ENCODE measurements around the gene FSTL4. TPM values are rescaled to one million over a fixed set of nuclear protein-coding genes. Genes with fewer than 3 reads are reported as not detected.
"Not testable (repeated sequence)": the region's sequence is repeated elsewhere in the genome, so short reads cannot be mapped to it uniquely, and the experiment has no call there.

The FSTL4 gene
- total RNA-seq, 1 donor from 2014 or later = not detected

- DNase-seq (ENCODE audit: low read depth) = no peak
These were observed 207.6 kb downstream of the FSTL4 start for GRCh38 chr5:133404724-133405123.

- no peak for DNase-seq (ENCODE audit: low read depth)
These were observed 208.5 kb downstream of the FSTL4 start for GRCh38 chr5:133403741-133404364.

- DNase-seq (ENCODE audit: low read depth) = no peak
These were observed 209.6 kb downstream of the FSTL4 start for GRCh38 chr5:133402775-133403174.

GRCh38 chr5:133401731-133402347 lies 210.5 kb downstream of the FSTL4 start:
- no peak for DNase-seq (ENCODE audit: low read depth)

- DNase-seq (ENCODE audit: low read depth) = no peak
These were observed 211.4 kb downstream of the FSTL4 start for GRCh38 chr5:133400831-133401351.

- DNase-seq (ENCODE audit: low read depth) = no peak
These were observed 212.2 kb downstream of the FSTL4 start for GRCh38 chr5:133400120-133400519.

- DNase-seq (ENCODE audit: low read depth) = no peak
These were observed 213.0 kb downstream of the FSTL4 start for GRCh38 chr5:133399247-133399891.

GRCh38 chr5:133398646-133399101 lies 213.7 kb downstream of the FSTL4 start:
- no peak for DNase-seq (ENCODE audit: low read depth)

GRCh38 chr5:133397990-133398645 lies 214.2 kb downstream of the FSTL4 start:
- no peak for DNase-seq (ENCODE audit: low read depth)

- no peak for DNase-seq (ENCODE audit: low read depth)
These were observed 215.0 kb downstream of the FSTL4 start for GRCh38 chr5:133397348-133397747.

GRCh38 chr5:133396814-133397213 lies 215.5 kb downstream of the FSTL4 start:
- DNase-seq (ENCODE audit: low read depth) = no peak

- no peak for DNase-seq (ENCODE audit: low read depth)
These were observed 216.1 kb downstream of the FSTL4 start for GRCh38 chr5:133396187-133396741.

GRCh38 chr5:133395207-133395606 lies 217.1 kb downstream of the FSTL4 start:
- DNase-seq (ENCODE audit: low read depth) = not testable (repeated sequence)

- DNase-seq (ENCODE audit: low read depth) = not testable (repeated sequence)
These were observed 217.9 kb downstream of the FSTL4 start for GRCh38 chr5:133394477-133394817.

GRCh38 chr5:133393776-133394476 lies 218.4 kb downstream of the FSTL4 start:
- DNase-seq (ENCODE audit: low read depth) = no peak

GRCh38 chr5:133392448-133392847 lies 219.9 kb downstream of the FSTL4 start:
- DNase-seq (ENCODE audit: low read depth) = no peak

GRCh38 chr5:133391354-133392136 lies 220.8 kb downstream of the FSTL4 start:
- no peak for DNase-seq (ENCODE audit: low read depth)

- no peak for DNase-seq (ENCODE audit: low read depth)
These were observed 221.7 kb downstream of the FSTL4 start for GRCh38 chr5:133390416-133391353.

- DNase-seq (ENCODE audit: low read depth) = no peak
These were observed 223.2 kb downstream of the FSTL4 start for GRCh38 chr5:133389066-133389590.
